VCaP (cell line): ENCODE data around the gene CFHR3.
"Not testable (repeated sequence)": the region's sequence is repeated elsewhere in the genome, so short reads cannot be mapped to it uniquely, and the experiment has no call there.

Experiments
- H3K27ac ChIP-seq: fragments of 450-650 bp; 2 replicates; pipeline ENCODE4 v1.5.1; 2017
- TF ChIP-seq, protein P1 (sequence below): fragments of 450-650 bp; conservative IDR thresholded peaks from 2 replicates; pipeline ENCODE4 v1.5.1; 2017; ENCODE audit warnings: mild to moderate bottlenecking, moderate library complexity

Gene CFHR3

DNA sequence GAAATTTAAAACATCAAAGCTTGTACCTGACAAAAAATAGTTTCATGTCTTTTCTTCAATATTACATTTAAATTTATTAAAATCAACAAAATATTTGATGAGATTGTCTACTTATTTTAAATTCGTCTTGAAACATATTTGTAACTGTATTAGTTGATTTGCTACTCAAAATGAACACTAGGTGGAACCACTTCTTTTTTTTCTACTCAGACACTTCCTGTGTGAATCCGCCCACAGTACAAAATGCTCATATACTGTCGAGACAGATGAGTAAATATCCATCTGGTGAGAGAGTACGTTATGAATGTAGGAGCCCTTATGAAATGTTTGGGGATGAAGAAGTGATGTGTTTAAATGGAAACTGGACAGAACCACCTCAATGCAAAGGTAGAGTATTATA, 53.2 kb downstream of the CFHR3 start:
- not testable (repeated sequence) for H3K27ac ChIP-seq
- TF ChIP-seq, protein P1, sequence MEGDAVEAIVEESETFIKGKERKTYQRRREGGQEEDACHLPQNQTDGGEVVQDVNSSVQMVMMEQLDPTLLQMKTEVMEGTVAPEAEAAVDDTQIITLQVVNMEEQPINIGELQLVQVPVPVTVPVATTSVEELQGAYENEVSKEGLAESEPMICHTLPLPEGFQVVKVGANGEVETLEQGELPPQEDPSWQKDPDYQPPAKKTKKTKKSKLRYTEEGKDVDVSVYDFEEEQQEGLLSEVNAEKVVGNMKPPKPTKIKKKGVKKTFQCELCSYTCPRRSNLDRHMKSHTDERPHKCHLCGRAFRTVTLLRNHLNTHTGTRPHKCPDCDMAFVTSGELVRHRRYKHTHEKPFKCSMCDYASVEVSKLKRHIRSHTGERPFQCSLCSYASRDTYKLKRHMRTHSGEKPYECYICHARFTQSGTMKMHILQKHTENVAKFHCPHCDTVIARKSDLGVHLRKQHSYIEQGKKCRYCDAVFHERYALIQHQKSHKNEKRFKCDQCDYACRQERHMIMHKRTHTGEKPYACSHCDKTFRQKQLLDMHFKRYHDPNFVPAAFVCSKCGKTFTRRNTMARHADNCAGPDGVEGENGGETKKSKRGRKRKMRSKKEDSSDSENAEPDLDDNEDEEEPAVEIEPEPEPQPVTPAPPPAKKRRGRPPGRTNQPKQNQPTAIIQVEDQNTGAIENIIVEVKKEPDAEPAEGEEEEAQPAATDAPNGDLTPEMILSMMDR, result peak; percentile 70
